A375 (cell line): ENCODE data around the gene FBXW12. TPM values are rescaled to one million over a fixed set of nuclear protein-coding genes. Genes with fewer than 3 reads are reported as not detected.

Experiments used
- small RNA-seq: library from RNA; depleted of rRNA; stranded (forward); fragments of <200 nt; gene quantifications from one replicate; pipeline ENCODE3, GENCODE V24; 2014
- total RNA-seq: library from RNA; depleted of rRNA; stranded (reverse); fragments of >200 nt; shearing (Covaris generic); gene quantifications from 2 replicates; pipeline ENCODE4 v1.2.3, GENCODE V29; 2014; rRNA removed

FBXW12 gene
- total RNA-seq: 0.04 TPM in 1 of 2 replicates, not detected in the other

GRCh38 chr3:48371651-48372376 is at the start of gene FBXW12:
FBXW12 (plus strand) TSS chr3:48372219; CDS start chr3:48372768, 549 bp downstream.

GRCh38 chr3:48333346-48334245 is 38.4 kb upstream of the FBXW12 start, which contains the start of gene SPINK8:
SPINK8 (minus strand) TSS chr3:48333661; CDS start chr3:48328341, 5,320 bp downstream.

GRCh38 chr3:48429960-48430707 is 58.1 kb downstream of the FBXW12 start, which contains the start of gene PLXNB1:
PLXNB1 (minus strand) TSS chr3:48430086; CDS start chr3:48424611, 5,475 bp downstream.

GRCh38 chr3:48439820-48440589 is 68.0 kb downstream of the FBXW12 start, which contains the start of the genes CCDC51 and TMA7:
CCDC51 (minus strand) TSS chr3:48440119; CDS start chr3:48435128, 4,991 bp downstream.
TMA7 (plus strand) TSS chr3:48440257; CDS start chr3:48440297, 40 bp downstream.

Small RNAs within 50 kb of the gene (small RNA-seq; reads per million reads assigned to genes)
- not detected for gene RN7SL321P

Other genes with a start within 250 kb of the FBXW12 start
- 49.8 and 53.0 TPM in 2 replicates for gene CDC25A, start 183.8 kb upstream of the FBXW12 start, total RNA-seq
- 2.4 and 6.6 TPM in 2 replicates for gene CAMP, start 148.7 kb upstream of the FBXW12 start, total RNA-seq
- 16.5 and 17.2 TPM in 2 replicates for gene ZNF589, start 131.1 kb upstream of the FBXW12 start, total RNA-seq
- gene NME6, start 70.9 kb upstream of the FBXW12 start, total RNA-seq: 20.8 and 22.6 TPM in 2 replicates
- not detected in 2 replicates for gene SPINK8, start 38.6 kb upstream of the FBXW12 start, total RNA-seq
- gene PLXNB1, start 57.9 kb downstream of the FBXW12 start, total RNA-seq: 25.6 and 29.2 TPM in 2 replicates
- 30.7 and 33.8 TPM in 2 replicates for gene CCDC51, start 67.9 kb downstream of the FBXW12 start, total RNA-seq
- 631 and 866 TPM in 2 replicates for gene TMA7, start 68.0 kb downstream of the FBXW12 start, total RNA-seq
- 13.7 and 14.2 TPM in 2 replicates for gene ATRIP, start 74.5 kb downstream of the FBXW12 start, total RNA-seq
- 107 and 119 TPM in 2 replicates for gene SHISA5, start 132.0 kb downstream of the FBXW12 start, total RNA-seq
- 57.7 and 76.4 TPM in 2 replicates for gene PFKFB4, start 184.6 kb downstream of the FBXW12 start, total RNA-seq
- gene UCN2, start 191.6 kb downstream of the FBXW12 start, total RNA-seq: 17.5 and 30.5 TPM in 2 replicates
- gene COL7A1, start 223.1 kb downstream of the FBXW12 start, total RNA-seq: 14.6 and 21.1 TPM in 2 replicates
- gene UQCRC1, start 237.4 kb downstream of the FBXW12 start, total RNA-seq: 264 and 282 TPM in 2 replicates
- not detected in 2 replicates for gene TMEM89, start 249.6 kb downstream of the FBXW12 start, total RNA-seq